Measurements from ENCODE around the gene ANKRD63.

ANKRD63 gene

DNA sequence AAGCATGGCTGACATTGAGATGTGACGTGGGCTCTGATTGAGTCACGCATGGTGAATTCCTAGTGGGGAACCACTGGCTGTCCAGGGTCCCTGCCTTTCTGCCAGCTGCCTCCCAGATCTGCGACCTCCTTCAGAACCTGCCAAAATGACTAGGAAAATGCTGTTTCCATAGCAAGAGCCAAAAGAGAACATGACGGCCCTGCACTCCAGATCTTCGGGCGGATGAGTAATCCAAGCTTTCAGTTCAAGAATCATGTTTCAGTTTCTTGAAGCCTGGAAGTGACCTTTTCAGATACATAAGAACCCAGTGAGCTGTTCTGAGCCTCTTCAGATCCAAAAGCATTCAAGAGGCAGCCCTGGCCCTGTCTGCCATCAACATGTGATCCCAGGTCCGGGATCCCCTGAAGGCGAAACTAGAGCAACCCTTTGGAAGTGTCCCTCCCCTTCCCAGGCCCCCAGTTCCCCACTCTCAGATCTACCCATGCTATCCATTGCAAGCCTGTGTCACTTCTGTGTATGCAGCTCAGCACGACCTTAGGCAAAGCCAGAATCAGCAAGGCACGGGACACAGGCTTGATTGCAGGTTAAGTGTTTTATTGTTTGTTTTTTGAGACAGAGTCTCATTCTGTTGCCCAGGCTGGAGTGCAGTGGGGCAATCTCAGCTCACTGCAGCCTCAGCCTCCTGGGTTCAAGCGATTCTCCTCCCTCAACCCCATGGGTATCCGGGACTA is 19.7 kb downstream of the ANKRD63 start:
- DNase-seq = peak in 2 of 56 donors; percentile 19

DNA sequence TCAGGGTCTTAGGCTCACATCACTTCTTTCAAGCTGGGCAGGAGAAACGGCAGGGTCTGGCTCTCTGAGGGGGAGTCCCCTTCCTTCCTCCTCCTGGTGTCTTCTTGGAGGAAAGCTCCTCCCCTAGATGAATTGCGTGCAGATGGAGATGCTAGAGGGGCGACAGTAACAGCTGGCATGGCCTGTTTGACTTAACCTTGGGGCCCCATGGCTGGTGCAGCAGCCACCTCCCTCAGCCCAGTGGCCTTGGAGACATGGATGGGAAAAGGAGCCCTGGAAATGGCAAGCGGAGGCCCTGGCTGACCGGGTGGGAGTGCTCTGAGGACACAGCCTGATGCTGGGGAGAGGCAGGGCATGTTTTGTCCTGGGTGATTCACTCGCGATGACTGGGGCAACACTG is 23.8 kb downstream of the ANKRD63 start:
- no peak for DNase-seq

DNA sequence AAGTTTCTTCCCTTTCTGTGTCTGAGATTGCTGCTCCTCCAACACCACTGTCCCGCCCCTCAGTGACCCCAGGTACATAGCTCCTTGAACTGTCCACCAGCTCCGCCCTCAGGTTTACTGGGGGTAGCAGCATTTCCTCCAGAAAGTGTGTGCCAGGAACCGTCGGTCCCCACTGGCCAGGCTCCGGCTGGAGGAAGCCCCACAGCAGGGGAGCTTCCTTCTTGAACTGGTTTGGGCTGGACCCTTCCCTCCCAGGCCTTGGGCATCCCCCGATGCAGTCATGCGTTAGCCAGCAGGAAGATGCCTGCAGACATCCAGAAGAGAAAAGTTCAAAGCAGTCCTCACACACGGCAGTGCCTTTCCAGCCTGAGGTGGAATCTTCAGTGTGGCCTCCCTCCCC is 24.3 kb downstream of the ANKRD63 start:
- DNase-seq = no peak

DNA sequence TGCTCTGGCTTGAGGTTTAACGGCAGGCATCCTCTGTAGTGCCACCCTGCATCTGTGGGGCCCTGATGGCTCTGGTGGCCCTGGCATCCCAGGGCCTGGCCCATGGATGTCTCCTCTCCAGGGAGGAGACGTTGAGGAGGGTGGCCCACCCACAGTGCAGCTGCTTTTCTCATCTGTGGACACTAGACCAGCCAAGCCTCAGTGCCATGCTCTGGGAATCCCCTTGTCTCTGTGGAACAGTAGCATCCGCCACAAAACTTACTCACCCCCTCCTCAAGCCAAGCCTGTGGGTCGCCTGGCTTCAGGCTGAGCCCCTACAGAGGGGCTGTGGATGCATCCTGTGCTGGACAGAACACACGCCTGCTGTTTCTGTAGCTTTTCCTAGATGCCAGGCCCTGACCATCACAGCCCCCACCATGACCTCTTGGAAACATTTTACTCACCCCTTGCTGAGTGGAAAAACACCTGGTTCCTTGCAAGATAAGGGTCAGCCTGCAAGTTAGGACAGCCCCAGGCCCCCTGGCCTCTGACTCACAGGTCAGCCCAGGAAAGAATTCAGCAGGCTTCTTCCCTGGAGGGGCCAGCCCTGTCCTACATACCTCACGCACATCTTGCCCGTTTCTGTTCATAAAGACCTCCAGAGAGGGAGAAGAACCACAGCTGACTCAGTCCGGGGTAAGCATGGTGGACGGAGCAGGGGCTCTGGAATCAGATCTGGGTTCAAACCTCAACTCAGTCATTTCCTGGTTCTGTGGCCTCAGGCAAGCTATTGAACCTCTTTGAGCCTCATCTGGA is 25.0 kb downstream of the ANKRD63 start:
- no peak for DNase-seq

DNA sequence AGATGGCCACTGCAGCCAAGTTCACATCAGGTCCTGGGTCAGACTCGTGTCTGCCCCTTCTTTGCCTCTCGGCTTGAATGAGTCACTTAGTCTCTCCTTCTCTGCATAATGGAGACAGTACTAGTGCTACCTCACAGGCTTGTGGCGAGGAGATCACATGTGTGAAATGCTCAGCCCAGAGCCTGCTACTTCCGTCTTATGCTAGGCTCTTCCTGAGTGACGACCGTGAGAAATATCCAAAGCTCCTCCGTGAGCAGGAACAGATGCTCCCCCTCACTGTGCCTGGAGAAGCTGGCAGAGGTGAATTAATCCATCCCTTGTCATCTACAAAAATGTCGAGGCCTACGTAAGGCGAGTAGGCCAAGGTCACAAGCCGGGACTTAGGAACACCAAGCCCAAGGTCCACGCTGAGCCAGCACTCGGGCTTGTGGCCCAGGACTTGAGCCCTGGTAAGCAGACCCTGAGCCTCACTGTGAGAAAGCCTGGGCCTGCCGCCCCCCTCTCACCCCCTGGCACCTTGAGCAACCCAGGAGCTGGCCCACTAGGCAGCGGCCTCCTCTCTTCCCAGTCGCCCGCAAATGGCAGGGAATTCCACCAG is 26.1 kb downstream of the ANKRD63 start:
- peak in 2 of 56 donors; percentile 8 to 23 for DNase-seq

GRCh38 chr15:40255033-40255432 is 27.8 kb downstream of the ANKRD63 start:
- no peak for DNase-seq

GRCh38 chr15:40254452-40254851 is 28.4 kb downstream of the ANKRD63 start:
- DNase-seq = no peak

- no peak for DNase-seq
Observed at GRCh38 chr15:40253167-40253790, 29.6 kb downstream of the ANKRD63 start.

DNA sequence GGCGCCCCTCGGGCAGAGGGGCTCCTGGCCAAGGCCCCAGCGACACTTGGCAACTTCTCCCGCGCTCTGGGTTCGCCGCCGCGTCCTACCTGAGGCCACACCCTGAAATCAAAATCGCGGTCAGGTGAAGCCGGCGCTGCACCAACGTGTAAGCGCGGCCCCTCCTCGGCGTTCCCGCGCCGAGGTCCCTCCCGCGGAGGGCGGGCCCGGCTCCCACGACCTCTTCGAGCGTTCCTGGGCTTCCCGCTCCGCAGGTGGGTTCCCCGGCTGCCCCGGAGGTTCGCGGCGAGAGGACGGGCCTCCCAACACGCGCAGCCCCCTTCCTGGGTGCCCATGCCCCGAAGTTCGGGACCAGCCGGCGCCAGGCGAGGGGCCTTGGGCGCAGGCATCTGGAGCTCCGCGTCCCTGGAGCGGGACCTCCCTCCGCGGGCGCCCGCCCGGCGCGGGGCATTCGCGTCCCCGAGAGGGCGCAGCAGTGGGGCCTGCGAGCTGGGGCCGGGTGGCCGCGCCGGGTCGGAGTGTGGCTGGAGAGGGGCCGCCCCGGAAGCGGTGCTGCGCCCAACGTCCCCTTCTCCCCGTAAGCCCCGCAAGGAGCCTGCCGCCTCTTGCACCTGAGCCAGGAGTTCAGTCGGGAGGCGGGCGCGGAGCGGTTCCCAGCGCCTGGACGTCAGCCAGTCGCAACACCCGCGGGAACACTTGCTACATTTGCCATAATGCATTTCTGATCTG is 30.3 kb downstream of the ANKRD63 start:
- DNase-seq = peak in 1 of 56 donors; percentile 20

- no peak for DNase-seq
Observed at GRCh38 chr15:40252141-40252437, 30.8 kb downstream of the ANKRD63 start.

- DNase-seq = no peak
Observed at GRCh38 chr15:40251486-40252140, 31.3 kb downstream of the ANKRD63 start.

DNA sequence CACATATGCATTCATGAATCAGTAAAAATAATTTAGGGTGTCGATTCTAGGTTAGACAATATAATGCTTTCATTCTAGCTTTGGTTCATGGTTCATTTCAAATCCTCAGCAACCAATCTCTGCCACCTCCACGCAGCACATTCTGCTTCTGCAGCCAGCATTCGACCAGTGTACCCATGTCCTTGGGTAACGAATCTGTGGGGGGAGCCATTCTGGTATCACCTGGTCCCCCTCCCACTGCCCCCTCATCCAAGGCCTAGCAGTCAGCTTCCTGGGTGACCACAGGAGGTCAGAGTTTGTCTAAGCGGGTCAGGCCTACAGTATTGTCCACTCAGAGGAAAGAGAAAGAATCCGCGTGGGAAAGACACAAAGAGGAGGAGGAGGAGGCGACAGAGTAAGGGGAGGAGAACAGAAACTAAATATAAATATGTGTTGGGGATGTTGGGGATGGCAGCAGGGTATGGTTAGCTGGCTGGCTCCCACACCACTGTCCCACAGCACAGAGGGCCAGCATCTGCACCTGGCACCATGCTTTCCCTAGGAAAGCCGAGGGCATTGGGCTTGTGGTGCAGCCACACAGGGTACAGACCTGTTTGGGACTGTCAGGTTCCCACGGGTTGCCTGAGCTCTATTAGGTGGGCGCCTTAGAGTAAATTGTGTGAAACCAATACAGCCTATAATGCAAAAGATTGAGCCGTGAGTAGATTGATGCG is 31.9 kb downstream of the ANKRD63 start:
- DNase-seq = no peak

DNA sequence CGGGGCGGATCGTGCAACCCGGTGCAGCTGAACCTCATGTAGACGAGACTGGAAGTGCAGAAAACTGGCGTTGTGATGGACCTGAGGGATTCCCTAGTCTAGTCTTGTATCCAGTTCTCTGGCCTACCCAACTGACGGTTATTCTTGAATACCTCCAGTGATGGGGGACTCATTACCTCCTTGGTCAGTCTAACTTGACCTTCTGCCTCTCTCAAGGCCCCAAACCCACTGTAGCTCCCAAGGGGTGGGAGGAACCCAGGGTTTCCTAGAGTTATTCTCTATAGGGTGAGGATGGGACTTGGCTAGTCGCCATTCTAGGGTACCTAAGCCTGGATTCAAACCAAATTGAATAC is 32.6 kb downstream of the ANKRD63 start:
- DNase-seq = no peak

- DNase-seq = peak in 4 of 56 donors; percentile 9 to 39 (median 32)
Observed at GRCh38 chr15:40249477-40250303, 33.2 kb downstream of the ANKRD63 start.

DNA sequence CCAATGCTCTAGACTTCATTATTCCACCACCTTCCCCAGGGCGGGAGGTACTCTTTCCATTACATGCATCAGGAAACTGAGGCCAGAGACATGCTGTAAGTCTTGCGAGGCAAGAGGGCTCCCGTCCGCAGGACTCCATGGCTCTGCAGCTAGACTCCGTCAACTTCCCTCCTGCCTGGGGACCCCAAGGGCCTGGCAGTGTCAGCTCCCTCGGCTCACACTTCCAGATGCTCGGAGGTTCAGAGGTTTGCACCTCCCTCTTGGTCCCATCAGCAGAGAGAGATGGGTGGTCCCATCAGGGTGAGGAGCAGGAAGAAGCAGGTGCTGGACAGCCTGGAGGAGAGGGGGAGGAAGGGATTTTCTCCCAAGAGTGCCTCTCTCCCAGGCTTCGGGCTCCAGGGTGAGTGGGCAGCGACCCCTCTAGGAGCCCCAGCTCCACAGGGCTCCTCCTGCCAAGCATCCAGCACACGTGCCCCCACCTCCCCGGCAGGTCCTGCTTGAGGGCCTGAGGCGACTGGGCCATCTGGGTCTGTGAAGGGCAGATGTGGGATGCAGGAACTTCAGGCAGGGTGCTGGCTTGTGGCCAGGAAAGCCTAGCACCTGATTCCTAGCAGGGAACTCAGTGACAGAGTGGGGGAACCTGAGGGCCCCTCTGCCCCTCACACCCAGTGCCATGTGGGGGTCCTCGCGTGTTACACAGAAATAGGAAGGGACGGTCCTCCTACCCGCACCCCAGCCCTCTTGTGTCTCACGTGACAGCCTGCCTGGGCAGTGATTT is 34.7 kb downstream of the ANKRD63 start:
- no peak for DNase-seq

DNA sequence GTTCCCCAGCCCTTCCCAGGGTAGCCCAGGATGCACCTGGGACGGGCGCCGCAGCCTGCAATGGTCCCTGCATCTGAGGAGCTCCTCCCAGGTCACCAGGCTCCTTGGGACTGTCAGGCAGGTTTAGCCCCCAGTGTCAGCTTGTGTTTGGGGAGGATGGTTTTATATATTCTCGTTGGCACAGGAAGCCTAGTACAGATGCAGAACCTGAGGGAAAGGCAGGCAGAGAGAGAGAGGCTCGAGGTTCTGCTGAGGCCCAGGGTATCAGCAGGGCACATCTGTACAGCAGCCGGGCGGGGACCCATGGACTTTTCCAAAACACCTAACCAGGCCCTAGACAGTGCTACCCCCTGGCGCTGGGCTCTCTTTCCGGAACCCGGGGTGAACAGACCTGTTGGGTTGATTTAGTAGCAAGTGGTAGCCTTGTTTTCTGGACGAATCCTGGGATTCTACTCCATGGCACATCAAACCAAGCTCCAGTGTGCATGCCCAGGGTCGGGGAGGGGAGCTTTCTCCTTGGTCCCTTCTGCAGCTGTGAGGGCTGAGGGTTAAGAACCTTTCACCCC is 35.4 kb downstream of the ANKRD63 start:
- DNase-seq = no peak

GRCh38 chr15:40246496-40247280 is 36.2 kb downstream of the ANKRD63 start:
- DNase-seq = no peak
